ENCODE data around the gene PWWP2B.
"Not testable (repeated sequence)": the region's sequence is repeated elsewhere in the genome, so short reads cannot be mapped to it uniquely, and the experiment has no call there.

Gene PWWP2B

GRCh38 chr10:132350946-132351345 is 46.1 kb upstream of the PWWP2B start:
- ATAC-seq (ENCODE audit: low read depth) (no peak), DNase-seq (ENCODE audit: low spot score) (no peak)
- Histone ChIP-seq H3K9me3 (ENCODE audit: severe bottlenecking) (no peaks in the 10 kb centered on the region), H3K4me1 (ENCODE audit: insufficient read depth, poor library complexity, severe bottlenecking) (no peaks in the 10 kb centered on the region), H3K4me3 (ENCODE audit: severe bottlenecking) (no peak overlapping the region), H3K36me3 (ENCODE audit: low read depth) (no peaks in the 10 kb centered on the region), H3K27ac (ENCODE audit: poor library complexity, severe bottlenecking) (no peak overlapping the region), H3K27me3 (ENCODE audit: insufficient read depth, poor library complexity, severe bottlenecking) (no peaks in the 10 kb centered on the region)
- no peak for TF ChIP-seq CTCF (IDR thresholded peaks at IDR 0.05; ENCODE audit: poor library complexity, severe bottlenecking)

GRCh38 chr10:132351611-132352010 is 45.4 kb upstream of the PWWP2B start:
- no peaks in the 10 kb centered on the region for H3K36me3 ChIP-seq (ENCODE audit: low read depth)
- H3K27me3 ChIP-seq (ENCODE audit: insufficient read depth, poor library complexity, severe bottlenecking), result no peaks in the 10 kb centered on the region
- H3K4me3 ChIP-seq (ENCODE audit: severe bottlenecking), result no peak overlapping the region
- ATAC-seq (ENCODE audit: low read depth), result no peak
- TF ChIP-seq CTCF (IDR thresholded peaks at IDR 0.05; ENCODE audit: poor library complexity, severe bottlenecking), result no peak
- H3K27ac ChIP-seq (ENCODE audit: poor library complexity, severe bottlenecking), result no peak overlapping the region
- DNase-seq (ENCODE audit: low spot score), result no peak
- no peaks in the 10 kb centered on the region for H3K9me3 ChIP-seq (ENCODE audit: severe bottlenecking)
- no peaks in the 10 kb centered on the region for H3K4me1 ChIP-seq (ENCODE audit: insufficient read depth, poor library complexity, severe bottlenecking)

GRCh38 chr10:132352462-132353308 is 44.3 kb upstream of the PWWP2B start:
- H3K4me3 ChIP-seq (ENCODE audit: severe bottlenecking); H3K4me1 ChIP-seq (ENCODE audit: insufficient read depth, poor library complexity, severe bottlenecking); DNase-seq (ENCODE audit: low spot score); H3K9me3 ChIP-seq (ENCODE audit: severe bottlenecking); H3K27me3 ChIP-seq (ENCODE audit: insufficient read depth, poor library complexity, severe bottlenecking); H3K27ac ChIP-seq (ENCODE audit: poor library complexity, severe bottlenecking); H3K36me3 ChIP-seq (ENCODE audit: low read depth): not testable (repeated sequence)
- peak; percentile 51 for TF ChIP-seq CTCF (IDR thresholded peaks at IDR 0.05; ENCODE audit: poor library complexity, severe bottlenecking)
- peak; percentile 71; the same call in 2 of the 3 replicates for ATAC-seq (ENCODE audit: low read depth)

- DNase-seq (ENCODE audit: low spot score) (no peak), ATAC-seq (ENCODE audit: low read depth) (no peak)
- Histone ChIP-seq H3K4me1 (ENCODE audit: insufficient read depth, poor library complexity, severe bottlenecking) (no peaks in the 10 kb centered on the region), H3K9me3 (ENCODE audit: severe bottlenecking) (no peaks in the 10 kb centered on the region), H3K4me3 (ENCODE audit: severe bottlenecking) (no peak overlapping the region), H3K27ac (ENCODE audit: poor library complexity, severe bottlenecking) (no peak overlapping the region), H3K36me3 (ENCODE audit: low read depth) (no peaks in the 10 kb centered on the region), H3K27me3 (ENCODE audit: insufficient read depth, poor library complexity, severe bottlenecking) (no peaks in the 10 kb centered on the region)
- TF ChIP-seq CTCF (IDR thresholded peaks at IDR 0.05; ENCODE audit: poor library complexity, severe bottlenecking), result no peak
Observed at GRCh38 chr10:132353456-132354355, 43.3 kb upstream of the PWWP2B start.

All from RWPE2 (cell line).